Subcutaneous abdominal adipose tissue (tissue), 5 donors: ENCODE results near the gene MRPS23.

Experiments
- H3K27ac ChIP-seq: one replicate; pipeline ENCODE4 v1.7.0; 2013; ENCODE audit warnings: low read depth, mild to moderate bottlenecking, inconsistent platforms, low read length, moderate library complexity
- H3K27me3 ChIP-seq, 5 donors: one replicate each; pipeline ENCODE4 v1.7.0; 2013; ENCODE audit warnings: low read length in 5 of 5, inconsistent platforms in 1 of 5; ENCODE audit not compliant: control insufficient read depth in 5 of 5, insufficient read depth in 4 of 5
- H3K36me3 ChIP-seq, 5 donors: one replicate each; pipeline ENCODE4 v1.7.0; 2013; ENCODE audit warnings: low read length in 5 of 5; ENCODE audit not compliant: control insufficient read depth in 5 of 5, insufficient read depth in 5 of 5
- H3K4me1 ChIP-seq, 5 donors: one replicate each; pipeline ENCODE4 v1.7.0; 2013; ENCODE audit warnings: low read length in 5 of 5, mild to moderate bottlenecking in 3 of 5, moderate library complexity in 1 of 5; ENCODE audit not compliant: control insufficient read depth in 5 of 5, insufficient read depth in 5 of 5
- H3K4me3 ChIP-seq, 5 donors: one replicate each; pipeline ENCODE4 v1.7.0; 2013; ENCODE audit warnings: low read length in 5 of 5, low read depth in 1 of 5
- H3K9ac ChIP-seq, 5 donors: one replicate each; pipeline ENCODE4 v1.7.0; 2013; ENCODE audit warnings: low read length in 5 of 5, mild to moderate bottlenecking in 4 of 5, moderate library complexity in 3 of 5
- H3K9me3 ChIP-seq, 5 donors: one replicate each; pipeline ENCODE4 v1.7.0; 2013; ENCODE audit warnings: low read length in 5 of 5; ENCODE audit not compliant: control insufficient read depth in 5 of 5
- donor health status: healthy.
- donor health status: healthy.
- donor health status: healthy.
- donor health status: healthy.
- donor health status: healthy.

The MRPS23 gene

GRCh38 chr17:57806167-57806830 is 43.5 kb downstream of the MRPS23 start:
- Histone ChIP-seq H3K27me3 (peaks cover 0 to 11% (median 5%) of the 10 kb centered on the region in 5 donors), H3K9me3 (peaks cover 1 to 4% (median 3%) of the 10 kb centered on the region in 5 donors), H3K4me3 (no peak overlapping the region), H3K4me1 (peaks cover 2 to 10% (median 9%) of the 10 kb centered on the region in 5 donors), H3K36me3 (no peaks in the 10 kb centered on the region), H3K9ac (no peak overlapping the region), H3K27ac (no peak overlapping the region)

- H3K36me3 ChIP-seq, result no peaks in the 10 kb centered on the region
- H3K27ac ChIP-seq, result no peak overlapping the region
- peaks cover 2 to 12% (median 9%) of the 10 kb centered on the region in 5 donors for H3K9me3 ChIP-seq
- peaks cover 0 to 7% (median 3%) of the 10 kb centered on the region in 5 donors for H3K27me3 ChIP-seq
- no peaks in the 10 kb centered on the region for H3K4me1 ChIP-seq
- H3K4me3 ChIP-seq, result no peak overlapping the region
- H3K9ac ChIP-seq, result no peak overlapping the region
These were observed 46.8 kb downstream of the MRPS23 start for GRCh38 chr17:57803021-57803420.

- peaks cover 2 to 12% (median 9%) of the 10 kb centered on the region in 5 donors for H3K9me3 ChIP-seq
- H3K4me1 ChIP-seq, result no peaks in the 10 kb centered on the region
- no peak overlapping the region for H3K9ac ChIP-seq
- no peaks in the 10 kb centered on the region for H3K36me3 ChIP-seq
- H3K4me3 ChIP-seq, result no peak overlapping the region
- H3K27me3 ChIP-seq, result peaks cover 0 to 4% (median 0%) of the 10 kb centered on the region in 5 donors
- no peak overlapping the region for H3K27ac ChIP-seq
These were observed 48.7 kb downstream of the MRPS23 start for GRCh38 chr17:57801044-57801711.

GRCh38 chr17:57794841-57795240 is 55.0 kb downstream of the MRPS23 start:
- H3K27ac ChIP-seq, result no peak overlapping the region
- no peaks in the 10 kb centered on the region for H3K36me3 ChIP-seq
- H3K27me3 ChIP-seq, result peaks cover 0 to 5% (median 3%) of the 10 kb centered on the region in 5 donors
- H3K9ac ChIP-seq, result no peak overlapping the region
- H3K4me1 ChIP-seq, result no peaks in the 10 kb centered on the region
- H3K9me3 ChIP-seq, result no peaks in the 10 kb centered on the region
- no peak overlapping the region for H3K4me3 ChIP-seq

- H3K9me3 ChIP-seq, result no peaks in the 10 kb centered on the region
- no peak overlapping the region for H3K27ac ChIP-seq
- no peak overlapping the region for H3K4me3 ChIP-seq
- H3K27me3 ChIP-seq, result peaks cover 7 to 30% (median 21%) of the 10 kb centered on the region in 5 donors
- H3K9ac ChIP-seq, result no peak overlapping the region
- H3K4me1 ChIP-seq, result no peaks in the 10 kb centered on the region
- H3K36me3 ChIP-seq, result no peaks in the 10 kb centered on the region
These were observed 61.1 kb downstream of the MRPS23 start for GRCh38 chr17:57788725-57789124.

- H3K4me1 ChIP-seq, result peaks cover 2 to 21% (median 15%) of the 10 kb centered on the region in 5 donors
- no peak overlapping the region for H3K9ac ChIP-seq
- H3K36me3 ChIP-seq, result no peaks in the 10 kb centered on the region
- no peak overlapping the region for H3K27ac ChIP-seq
- no peaks in the 10 kb centered on the region for H3K9me3 ChIP-seq
- peaks cover 7 to 41% (median 22%) of the 10 kb centered on the region in 5 donors for H3K27me3 ChIP-seq
- no peak overlapping the region for H3K4me3 ChIP-seq
These were observed 64.8 kb downstream of the MRPS23 start for GRCh38 chr17:57785022-57785421.
